ENCODE data around the gene NFATC4. TPM values are rescaled to one million over a fixed set of nuclear protein-coding genes. Genes with fewer than 3 reads are reported as not detected.
"Not testable (repeated sequence)": the region's sequence is repeated elsewhere in the genome, so short reads cannot be mapped to it uniquely, and the experiment has no call there.

The NFATC4 gene
- 41.3 TPM for total RNA-seq
- long read RNA-seq, partial matches to known transcripts: 2 of 10 reads
- long read RNA-seq, other reads (novel, unspliced or antisense): 6 of 10 reads

DNA sequence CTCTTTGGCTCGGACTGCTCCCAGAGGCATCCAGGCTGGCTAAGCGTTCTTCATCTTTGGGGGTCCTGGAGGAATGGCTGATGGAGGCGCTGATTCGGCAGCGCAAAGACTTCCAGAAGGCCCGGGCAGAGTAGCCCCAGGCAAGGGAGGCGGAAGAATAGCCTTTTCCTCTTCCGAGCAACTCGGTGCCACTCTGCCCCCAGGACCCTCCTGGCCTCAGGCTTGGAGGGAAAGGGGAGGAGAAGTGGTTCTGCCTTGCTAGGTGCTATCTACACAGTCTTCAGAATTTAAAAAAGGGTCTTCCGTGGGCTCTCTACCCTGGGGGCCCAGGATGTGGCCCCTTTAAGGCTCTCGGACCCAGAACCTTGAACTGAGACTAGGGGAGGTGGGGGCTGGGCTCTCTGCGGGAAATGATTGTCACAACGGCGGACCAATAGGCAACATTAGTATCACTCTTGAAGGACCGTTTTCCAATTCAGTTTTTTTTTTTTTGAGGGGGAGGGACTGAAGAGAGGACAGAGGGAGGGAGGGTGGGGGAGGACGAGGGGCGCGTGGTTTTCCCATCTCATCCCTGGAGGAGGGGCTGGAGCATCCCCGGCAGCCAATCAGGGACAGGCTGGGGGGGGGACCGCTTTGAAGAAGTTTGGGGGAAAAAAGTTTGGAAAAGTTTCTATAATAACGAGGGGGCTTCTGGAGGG is at the start of gene NFATC4:
Gene NFATC4 (plus strand): TSS at position 671 of the 698 bp plus-strand sequence. CDS start 157 bp downstream, outside the sequence.
- DNase-seq (ENCODE audit: low spot score): no peak

DNA sequence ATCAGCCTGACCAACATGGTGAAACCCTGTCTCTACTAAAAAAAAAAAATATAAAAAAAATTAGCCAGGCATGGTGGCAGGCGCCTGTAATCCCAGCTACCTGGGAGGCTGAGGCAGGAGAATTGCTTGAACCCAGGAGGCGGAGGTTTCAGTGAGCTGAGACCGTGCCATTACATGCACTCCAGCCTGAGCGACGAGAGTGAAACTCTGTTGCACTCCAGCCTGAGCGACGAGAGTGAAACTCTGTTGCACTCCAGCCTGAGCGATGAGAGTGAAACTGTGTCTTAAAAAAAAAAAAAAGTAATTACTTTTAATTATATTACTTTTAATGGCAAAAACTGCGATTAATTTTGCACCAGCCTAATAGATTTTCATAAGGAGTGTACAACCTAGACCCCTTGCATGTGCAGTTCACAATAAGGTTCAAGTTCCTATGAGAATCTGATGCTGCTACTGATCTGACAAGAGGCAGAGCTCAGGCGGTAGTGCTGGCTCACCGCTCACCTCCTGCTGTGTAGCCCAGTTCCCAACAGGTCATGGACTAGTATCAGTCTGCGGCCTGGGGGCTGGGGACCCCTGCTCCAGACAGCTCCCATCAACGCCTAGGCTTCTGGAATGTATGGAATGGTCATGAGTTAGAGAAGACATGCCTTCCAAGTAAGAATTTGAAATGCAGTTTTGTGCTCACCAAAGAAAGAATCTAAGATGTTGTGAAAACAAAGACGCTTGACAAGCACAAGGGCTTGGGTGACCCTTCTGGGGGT is 46.6 kb upstream of the NFATC4 start:
- no peak for DNase-seq (ENCODE audit: low spot score)

DNA sequence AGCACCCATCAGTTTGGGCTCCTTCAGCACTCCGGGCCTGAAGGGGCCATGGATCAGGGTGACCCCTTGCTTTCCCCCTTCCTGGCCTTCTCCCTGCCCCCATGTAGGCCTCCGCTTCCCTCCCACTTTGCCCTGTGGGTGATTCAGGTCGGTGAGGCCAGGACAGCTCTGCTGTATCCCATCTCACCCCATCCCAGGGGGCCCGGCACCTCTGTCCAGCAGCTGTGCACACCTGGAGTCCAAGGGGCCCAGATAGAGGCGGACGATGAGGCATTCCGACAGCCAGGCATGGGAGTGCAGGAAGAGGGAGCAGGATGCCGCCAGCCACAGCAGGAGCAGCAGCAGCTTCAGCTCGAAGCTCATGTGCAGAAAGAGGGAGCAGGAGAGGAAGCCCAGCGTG is 45.3 kb upstream of the NFATC4 start:
- no peak for DNase-seq (ENCODE audit: low spot score)

GRCh38 chr14:24323341-24323740 is 44.6 kb upstream of the NFATC4 start:
- no peak for DNase-seq (ENCODE audit: low spot score)

DNA sequence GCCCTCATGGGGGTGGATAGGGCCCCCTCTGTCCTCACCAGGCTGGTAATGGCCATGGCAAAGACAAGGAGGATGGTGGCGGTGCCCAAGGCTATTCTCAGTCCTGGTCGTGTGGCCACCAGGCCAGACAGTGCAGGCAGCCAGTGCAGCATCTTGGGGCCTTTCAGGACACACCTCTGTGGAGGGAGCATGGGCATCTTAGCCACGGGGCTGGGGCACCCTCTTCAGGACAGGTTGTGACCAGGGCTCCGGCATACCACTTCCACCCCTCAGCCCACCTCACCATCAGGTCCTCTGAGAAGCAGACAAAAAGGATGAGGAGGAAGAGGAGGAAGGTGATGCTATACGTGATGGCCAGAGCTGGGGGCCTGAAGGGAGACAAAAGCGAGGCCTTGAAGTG is 44.0 kb upstream of the NFATC4 start:
- DNase-seq (ENCODE audit: low spot score): no peak

- DNase-seq (ENCODE audit: low spot score): no peak
These were observed 42.9 kb upstream of the NFATC4 start for GRCh38 chr14:24325041-24325530.

- no peak for DNase-seq (ENCODE audit: low spot score)
These were observed 42.0 kb upstream of the NFATC4 start for GRCh38 chr14:24325963-24326362.

DNA sequence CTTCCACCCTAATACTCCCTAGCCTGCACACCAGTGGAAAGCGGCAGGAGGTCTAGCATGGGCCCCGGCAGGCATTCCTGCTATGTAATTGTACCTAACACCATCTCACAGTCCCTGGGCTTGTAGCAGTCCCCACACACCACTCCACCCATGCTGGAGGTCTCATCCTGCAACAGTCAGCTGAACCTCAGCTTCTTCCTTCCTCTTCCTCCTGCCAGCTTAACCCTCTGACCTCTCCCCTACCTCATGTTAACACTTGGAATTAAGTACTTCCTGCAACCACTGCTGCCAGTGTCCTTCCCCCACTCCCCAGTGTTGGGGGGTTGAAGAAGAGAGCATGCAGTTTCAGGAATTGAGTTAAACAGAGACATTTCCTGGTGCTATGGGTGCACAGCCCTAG is 40.7 kb upstream of the NFATC4 start:
- DNase-seq (ENCODE audit: low spot score): no peak

GRCh38 chr14:24327914-24328313 is 40.1 kb upstream of the NFATC4 start:
- not testable (repeated sequence) for DNase-seq (ENCODE audit: low spot score)

- no peak for DNase-seq (ENCODE audit: low spot score)
These were observed 38.8 kb upstream of the NFATC4 start for GRCh38 chr14:24329073-24329663.

GRCh38 chr14:24329736-24330135 is 38.2 kb upstream of the NFATC4 start:
- DNase-seq (ENCODE audit: low spot score): no peak

GRCh38 chr14:24330973-24331674 is 36.9 kb upstream of the NFATC4 start:
- DNase-seq (ENCODE audit: low spot score): no peak

DNA sequence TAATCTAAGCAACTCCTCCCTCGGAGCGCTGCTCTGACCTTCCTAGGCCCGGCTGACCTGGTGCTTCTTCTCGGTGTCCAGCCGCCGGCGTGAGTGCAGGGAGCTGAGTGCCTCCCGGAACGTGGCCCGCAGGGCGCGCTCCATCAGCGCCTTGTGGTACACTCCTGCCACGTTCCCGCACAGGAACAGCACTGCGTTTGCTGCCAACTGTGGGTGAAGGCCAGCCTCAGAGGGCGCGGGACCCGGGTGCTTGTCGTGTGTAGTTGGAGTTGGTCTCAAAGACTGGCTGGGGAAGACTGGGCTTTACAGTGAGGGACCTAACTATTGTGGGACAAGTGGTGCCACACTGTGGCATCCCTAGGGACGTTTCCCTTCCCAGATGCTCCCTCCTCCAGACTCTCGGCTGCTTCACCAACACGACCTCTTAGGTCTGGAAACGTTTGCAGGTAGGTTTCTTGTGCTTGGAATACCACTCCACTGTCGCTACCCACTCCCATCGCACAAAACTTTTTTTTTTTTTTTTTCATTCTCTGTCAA is 36.2 kb upstream of the NFATC4 start:
- no peak for DNase-seq (ENCODE audit: low spot score)

- DNase-seq (ENCODE audit: low spot score): no peak
These were observed 35.6 kb upstream of the NFATC4 start for GRCh38 chr14:24332268-24332993.

- DNase-seq (ENCODE audit: low spot score): no peak
These were observed 33.3 kb upstream of the NFATC4 start, which contains the start of gene ADCY4 for GRCh38 chr14:24334431-24335291. Gene ADCY4 (minus strand): TSS chr14:24335071. CDS start chr14:24334652, 419 bp downstream.

DNA sequence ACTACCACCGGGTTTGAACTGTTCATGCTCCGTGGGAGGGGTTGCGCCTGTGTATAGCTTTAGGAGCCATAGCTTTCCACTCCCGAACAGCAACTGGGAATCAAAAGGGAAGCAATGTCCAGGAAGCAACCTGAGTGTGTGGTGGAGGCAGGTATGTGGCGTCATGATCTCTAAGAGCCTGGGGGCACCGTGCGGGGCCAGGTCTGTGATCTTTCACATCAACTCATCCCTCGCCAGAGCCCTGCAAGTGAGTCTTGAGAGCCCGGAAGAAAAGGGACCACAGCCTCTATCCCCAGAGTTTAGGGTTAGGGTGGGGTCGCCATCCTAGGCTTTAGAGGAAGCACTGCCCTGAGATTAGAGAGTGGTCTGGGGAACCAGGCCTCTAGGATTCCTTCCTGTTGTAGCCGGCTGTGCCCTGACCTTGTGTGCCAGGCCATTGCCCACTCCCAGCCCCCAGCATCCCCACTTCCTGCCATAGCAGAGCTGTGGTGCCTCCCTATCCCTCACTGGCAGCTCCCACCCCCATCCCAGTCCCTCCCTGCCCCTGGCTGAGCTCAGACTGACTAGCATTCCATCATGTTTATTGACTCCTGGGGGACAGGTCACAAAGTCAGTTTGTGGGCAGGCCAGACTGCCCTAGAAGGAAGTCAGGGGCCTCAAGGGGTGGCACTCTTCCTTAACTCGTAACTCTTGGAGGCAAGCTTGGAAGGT is 32.4 kb upstream of the NFATC4 start:
- DNase-seq (ENCODE audit: low spot score): no peak

GRCh38 chr14:24337144-24337823 is 30.7 kb upstream of the NFATC4 start:
- no peak for DNase-seq (ENCODE audit: low spot score)

GRCh38 chr14:24337824-24338175 is 30.2 kb upstream of the NFATC4 start:
- DNase-seq (ENCODE audit: low spot score): no peak

All from mesenteric fat pad (tissue), 1 donor.